PC-3 (cell line): ENCODE results near the gene PRPF40B.

Source experiments
- CTCF ChIP-seq: fragments of 300-600 bp; sonication (generic); conservative IDR thresholded peaks from 2 replicates; pipeline ENCODE4 v1.5.1; 2017; ENCODE audit warnings: antibody characterized with exemption, low read depth, mild to moderate bottlenecking, low read length
- EZH2 ChIP-seq: fragments of 300-600 bp; sonication (generic); IDR thresholded peaks from one replicate; pipeline ENCODE4 v1.6.1; 2017; ENCODE audit warnings: antibody characterized with exemption, mild to moderate bottlenecking, low read length; ENCODE audit not compliant: unreplicated experiment
- EZH2phosphoT487 ChIP-seq: fragments of 300-600 bp; sonication (generic); IDR thresholded peaks from 2 replicates; pipeline ENCODE4 v1.6.1; 2018; ENCODE audit warnings: mild to moderate bottlenecking, antibody characterized with exemption, low read length, borderline replicate concordance

- TF ChIP-seq CTCF = no peak
- TF ChIP-seq EZH2phosphoT487 = no peak
- no peak for TF ChIP-seq EZH2
Observed at GRCh38 chr12:49588281-49588680, 35.1 kb upstream of the PRPF40B start.
